Neural progenitor cell (in vitro differentiated cells): ENCODE data around the gene SCAF8. TPM values are rescaled to one million over a fixed set of nuclear protein-coding genes. Genes with fewer than 3 reads are reported as not detected.

Experiments
- DNase-seq: peaks from one replicate; pipeline ENCODE4 v3.0.0-alpha.2; 2016; ENCODE audit warnings: low spot score
- H2AFZ ChIP-seq: fragments of 200-600 bp; sonication (generic); replicated peaks from 2 replicates; pipeline ENCODE4 v1.6.1; 2016; ENCODE audit warnings: antibody characterized with exemption
- H3F3A ChIP-seq: fragments of 200-600 bp; sonication (generic); 2 replicates; pipeline ENCODE4 v1.6.1; 2016; ENCODE audit warnings: antibody characterized with exemption, low read depth
- H3K27ac ChIP-seq: fragments of 200-600 bp; sonication (generic); 2 replicates; pipeline ENCODE4 v1.5.1; 2016; ENCODE audit warnings: mild to moderate bottlenecking
- H3K27me3 ChIP-seq: fragments of 200-600 bp; sonication (generic); 2 replicates; pipeline ENCODE4 v1.6.1; 2016; ENCODE audit warnings: mild to moderate bottlenecking, moderate library complexity
- H3K36me3 ChIP-seq: fragments of 200-600 bp; sonication (generic); 2 replicates; pipeline ENCODE4 v1.5.1; 2016
- H3K4me1 ChIP-seq: fragments of 200-600 bp; sonication (generic); 2 replicates; pipeline ENCODE4 v1.6.1; 2016; ENCODE audit warnings: mixed run types
- H3K4me2 ChIP-seq: fragments of 200-600 bp; sonication (generic); 2 replicates; pipeline ENCODE4 v1.6.1; 2016
- H3K4me3 ChIP-seq: fragments of 200-600 bp; sonication (generic); 2 replicates; pipeline ENCODE4 v1.5.1; 2016
- H3K79me2 ChIP-seq: fragments of 200-600 bp; sonication (generic); 2 replicates; pipeline ENCODE4 v1.6.1; 2016; ENCODE audit warnings: low read depth
- H3K9ac ChIP-seq: fragments of 200-600 bp; sonication (generic); 2 replicates; pipeline ENCODE4 v1.6.1; 2016
- H3K9me3 ChIP-seq: fragments of 200-600 bp; sonication (generic); 2 replicates; pipeline ENCODE4 v1.5.1; 2016; ENCODE audit warnings: low read depth
- H4K20me1 ChIP-seq: fragments of 200-600 bp; sonication (generic); 2 replicates; pipeline ENCODE4 v1.6.1; 2016; ENCODE audit warnings: low read depth
- H3K27ac Mint-ChIP-seq: 3 replicates; pipeline ENCODE4 v1.8.0; 2021; ENCODE audit warnings: mixed read lengths
- H3K27me3 Mint-ChIP-seq: 2 replicates; pipeline ENCODE4 v1.8.0; 2022; ENCODE audit warnings: low read depth, mild to moderate bottlenecking, inconsistent platforms, moderate library complexity, mixed read lengths; ENCODE audit not compliant: insufficient read depth
- H3K36me3 Mint-ChIP-seq: 3 replicates; pipeline ENCODE4 v1.8.0; 2021; ENCODE audit warnings: mixed read lengths
- H3K4me1 Mint-ChIP-seq: 3 replicates; pipeline ENCODE4 v1.8.0; 2021; ENCODE audit warnings: mixed read lengths
- H3K4me3 Mint-ChIP-seq: 3 replicates; pipeline ENCODE4 v1.8.0; 2021; ENCODE audit warnings: mild to moderate bottlenecking, moderate library complexity, mixed read lengths
- H3K9me3 Mint-ChIP-seq: 3 replicates; pipeline ENCODE4 v1.8.0; 2020; ENCODE audit warnings: mixed read lengths
- CTCF ChIP-seq: fragments of 200-600 bp; sonication (generic); IDR thresholded peaks from 2 replicates; pipeline ENCODE4 v1.5.1; 2017; ENCODE audit warnings: antibody characterized with exemption, mild to moderate bottlenecking
- EZH2 ChIP-seq: fragments of 200-600 bp; sonication (generic); IDR thresholded peaks from 2 replicates; pipeline ENCODE4 v1.6.1; 2017; ENCODE audit warnings: antibody characterized with exemption, mild to moderate bottlenecking, moderate library complexity
- EZH2phosphoT487 ChIP-seq: fragments of 200-600 bp; sonication (generic); IDR thresholded peaks from 2 replicates; pipeline ENCODE4 v1.6.1; 2017; ENCODE audit warnings: antibody characterized with exemption
- total RNA-seq: library from RNA; depleted of rRNA; stranded (reverse); fragments of >200 nt; gene quantifications from 2 replicates; pipeline ENCODE4 v1.2.3, GENCODE V29; 2015; ENCODE audit warnings: low replicate concordance

SCAF8 gene
- total RNA-seq, 1 donor from 2014 or later, result 62.1 TPM

GRCh38 chr6:154719854-154720253 is 13.4 kb upstream of the SCAF8 start:
- Histone ChIP-seq H3K9ac (no peak overlapping the region), H4K20me1 (no peaks in the 10 kb centered on the region), H3K36me3 (no peaks in the 10 kb centered on the region), H3K27ac (no peak overlapping the region), H3K9me3 (peaks cover 4% of the 10 kb centered on the region), H3K27me3 (no peaks in the 10 kb centered on the region), H3K4me3 (no peak overlapping the region), H3K79me2 (no peaks in the 10 kb centered on the region), H2AFZ (no peak overlapping the region), H3K4me1 (no peaks in the 10 kb centered on the region), H3K4me2 (no peak overlapping the region), H3F3A (no peaks in the 10 kb centered on the region)
- no peaks in the 10 kb centered on the region for H3K36me3 Mint-ChIP-seq
- no peak overlapping the region for H3K4me3 Mint-ChIP-seq
- no peak for DNase-seq
- no peaks in the 10 kb centered on the region for H3K4me1 Mint-ChIP-seq
- no peaks in the 10 kb centered on the region for H3K27me3 Mint-ChIP-seq
- no peak for TF ChIP-seq CTCF
- H3K9me3 Mint-ChIP-seq, result peaks cover 20% of the 10 kb centered on the region
- no peak overlapping the region for H3K27ac Mint-ChIP-seq

GRCh38 chr6:154721460-154721859 is 11.8 kb upstream of the SCAF8 start:
- no peaks in the 10 kb centered on the region for H3K4me1 ChIP-seq
- H3K27me3 Mint-ChIP-seq, result no peaks in the 10 kb centered on the region
- H3K79me2 ChIP-seq, result no peaks in the 10 kb centered on the region
- no peak for DNase-seq
- H3K27me3 ChIP-seq, result no peaks in the 10 kb centered on the region
- no peaks in the 10 kb centered on the region for H3K36me3 ChIP-seq
- H3K27ac Mint-ChIP-seq, result no peak overlapping the region
- H3K4me1 Mint-ChIP-seq, result no peaks in the 10 kb centered on the region
- no peaks in the 10 kb centered on the region for H3F3A ChIP-seq
- no peaks in the 10 kb centered on the region for H4K20me1 ChIP-seq
- no peak overlapping the region for H3K4me2 ChIP-seq
- H3K9me3 ChIP-seq, result peaks cover 4% of the 10 kb centered on the region
- no peak overlapping the region for H2AFZ ChIP-seq
- H3K27ac ChIP-seq, result no peak overlapping the region
- TF ChIP-seq EZH2phosphoT487, result no peak
- no peak for TF ChIP-seq EZH2
- no peak for TF ChIP-seq CTCF
- peaks cover 20% of the 10 kb centered on the region for H3K9me3 Mint-ChIP-seq
- H3K36me3 Mint-ChIP-seq, result no peaks in the 10 kb centered on the region
- no peak overlapping the region for H3K9ac ChIP-seq
- no peak overlapping the region for H3K4me3 Mint-ChIP-seq
- no peak overlapping the region for H3K4me3 ChIP-seq

GRCh38 chr6:154726887-154727286 is 6.3 kb upstream of the SCAF8 start:
- no peak overlapping the region for H3K4me3 Mint-ChIP-seq

More at GRCh38 chr6:154726887-154727286, 6.3 kb upstream of the SCAF8 start:
- H3K27me3 ChIP-seq, result no peaks in the 10 kb centered on the region
- no peak overlapping the region for H3K27ac ChIP-seq
- peaks cover 4% of the 10 kb centered on the region for H3K79me2 ChIP-seq
- H3K4me2 ChIP-seq, result no peak overlapping the region
- H3K27ac Mint-ChIP-seq, result no peak overlapping the region
- no peak overlapping the region for H2AFZ ChIP-seq
- H4K20me1 ChIP-seq, result no peaks in the 10 kb centered on the region
- H3K9me3 ChIP-seq, result no peaks in the 10 kb centered on the region
- peaks cover 4% of the 10 kb centered on the region for H3K27me3 Mint-ChIP-seq
- H3K4me3 ChIP-seq, result no peak overlapping the region
- TF ChIP-seq EZH2 (no peak), EZH2phosphoT487 (no peak), CTCF (no peak)
- DNase-seq, result no peak
- H3K9ac ChIP-seq, result no peak overlapping the region
- peaks cover 10% of the 10 kb centered on the region for H3F3A ChIP-seq
- peaks cover 3% of the 10 kb centered on the region for H3K4me1 Mint-ChIP-seq
- no peaks in the 10 kb centered on the region for H3K36me3 Mint-ChIP-seq
- H3K9me3 Mint-ChIP-seq, result peaks cover 1% of the 10 kb centered on the region
- H3K4me1 ChIP-seq, result peaks cover 6% of the 10 kb centered on the region
- H3K36me3 ChIP-seq, result no peaks in the 10 kb centered on the region
